Stomach smooth muscle (tissue), 2 donors: ENCODE measurements around the gene LRIT1.

ENCODE experiments used
- H3K27ac ChIP-seq: one replicate; pipeline ENCODE4 v1.7.0; 2013; ENCODE audit warnings: mild to moderate bottlenecking, low read length, inconsistent platforms
- H3K27me3 ChIP-seq, 2 donors: one replicate each; pipeline ENCODE4 v1.7.0; 2013; ENCODE audit warnings: low read length in 2 of 2; ENCODE audit not compliant: insufficient read depth in 2 of 2, control insufficient read depth in 1 of 2
- H3K36me3 ChIP-seq, 2 donors: one replicate each; pipeline ENCODE4 v1.7.0; 2013; ENCODE audit warnings: low read length in 2 of 2; ENCODE audit not compliant: control insufficient read depth in 2 of 2, insufficient read depth in 2 of 2
- H3K4me1 ChIP-seq: one replicate; pipeline ENCODE4 v1.7.0; 2013; ENCODE audit warnings: low read length; ENCODE audit not compliant: control insufficient read depth, insufficient read depth
- H3K4me3 ChIP-seq, 2 donors: one replicate each; pipeline ENCODE4 v1.7.0; 2013; ENCODE audit warnings: low read length in 2 of 2
- H3K9ac ChIP-seq, 2 donors: one replicate each; pipeline ENCODE4 v1.7.0; 2013; ENCODE audit warnings: low read length in 2 of 2, mild to moderate bottlenecking in 1 of 2
- H3K9me3 ChIP-seq, 2 donors: one replicate each; pipeline ENCODE4 v1.7.0; 2013; ENCODE audit warnings: low read length in 2 of 2; ENCODE audit not compliant: control insufficient read depth in 2 of 2
- donor health status: healthy.
- donor health status: Pancreatic carcinoma.

Gene LRIT1

GRCh38 chr10:84200537-84201243 is 40.7 kb downstream of the LRIT1 start:
- Histone ChIP-seq H3K4me1 (peaks cover 20% of the 10 kb centered on the region), H3K9ac (no peak overlapping the region), H3K36me3 (no peaks in the 10 kb centered on the region), H3K9me3 (no peaks in the 10 kb centered on the region), H3K27ac (no peak overlapping the region), H3K27me3 (peaks cover under 1 to 6% of the 10 kb centered on the region in 2 donors), H3K4me3 (no peak overlapping the region)

- Histone ChIP-seq H3K9me3 (no peaks in the 10 kb centered on the region), H3K27me3 (peaks cover 21 to 23% of the 10 kb centered on the region in 2 donors), H3K36me3 (no peaks in the 10 kb centered on the region), H3K4me1 (peaks cover 32% of the 10 kb centered on the region), H3K4me3 (no peak overlapping the region), H3K27ac (no peak overlapping the region), H3K9ac (no peak overlapping the region)
Observed at GRCh38 chr10:84198206-84198915, 43.0 kb downstream of the LRIT1 start.

GRCh38 chr10:84197643-84198042 is 43.7 kb downstream of the LRIT1 start:
- peaks cover 24 to 25% of the 10 kb centered on the region in 2 donors for H3K27me3 ChIP-seq
- H3K9ac ChIP-seq = no peak overlapping the region
- no peaks in the 10 kb centered on the region for H3K9me3 ChIP-seq
- H3K4me1 ChIP-seq = peaks cover 32% of the 10 kb centered on the region
- no peaks in the 10 kb centered on the region for H3K36me3 ChIP-seq
- H3K27ac ChIP-seq = no peak overlapping the region
- no peak overlapping the region for H3K4me3 ChIP-seq

GRCh38 chr10:84196941-84197340 is 44.4 kb downstream of the LRIT1 start:
- Histone ChIP-seq H3K4me3 (no peak overlapping the region), H3K27me3 (peaks cover 24 to 25% of the 10 kb centered on the region in 2 donors), H3K9ac (no peak overlapping the region), H3K4me1 (peaks cover 32% of the 10 kb centered on the region), H3K36me3 (no peaks in the 10 kb centered on the region), H3K27ac (no peak overlapping the region), H3K9me3 (no peaks in the 10 kb centered on the region)

- no peak overlapping the region for H3K27ac ChIP-seq
- peaks cover 32% of the 10 kb centered on the region for H3K4me1 ChIP-seq
- H3K4me3 ChIP-seq = no peak overlapping the region
- H3K9ac ChIP-seq = no peak overlapping the region
- H3K27me3 ChIP-seq = peaks cover 25 to 32% of the 10 kb centered on the region in 2 donors
- H3K36me3 ChIP-seq = no peaks in the 10 kb centered on the region
- no peaks in the 10 kb centered on the region for H3K9me3 ChIP-seq
Observed at GRCh38 chr10:84196083-84196482, 45.3 kb downstream of the LRIT1 start.

GRCh38 chr10:84195044-84195830 is 46.1 kb downstream of the LRIT1 start:
- Histone ChIP-seq H3K9ac (no peak overlapping the region), H3K9me3 (no peaks in the 10 kb centered on the region), H3K36me3 (no peaks in the 10 kb centered on the region), H3K27ac (no peak overlapping the region), H3K4me3 (peak overlapping the region; percentile 43 to 67), H3K27me3 (peaks cover 28 to 34% of the 10 kb centered on the region in 2 donors), H3K4me1 (peaks cover 32% of the 10 kb centered on the region)

- peaks cover 32% of the 10 kb centered on the region for H3K4me1 ChIP-seq
- no peaks in the 10 kb centered on the region for H3K36me3 ChIP-seq
- no peak within 1 kb of the TSS for H3K27ac ChIP-seq
- H3K4me3 ChIP-seq = peak within 1 kb of the TSS; percentile 65 to 67
- peaks cover 28 to 34% of the 10 kb centered on the region in 2 donors for H3K27me3 ChIP-seq
- H3K9ac ChIP-seq = no peak within 1 kb of the TSS
- no peaks in the 10 kb centered on the region for H3K9me3 ChIP-seq
Observed at GRCh38 chr10:84194424-84195043, 46.8 kb downstream of the LRIT1 start, which contains the start of gene CDHR1. TSS of gene CDHR1 (plus strand) at chr10:84194537. CDS start at chr10:84194761, 224 bp downstream.

- H3K36me3 ChIP-seq = no peaks in the 10 kb centered on the region
- peaks cover 28 to 34% of the 10 kb centered on the region in 2 donors for H3K27me3 ChIP-seq
- H3K9ac ChIP-seq = no peak overlapping the region
- H3K4me1 ChIP-seq = peaks cover 32% of the 10 kb centered on the region
- H3K27ac ChIP-seq = no peak overlapping the region
- H3K4me3 ChIP-seq = peak overlapping the region; percentile 65 to 67
- H3K9me3 ChIP-seq = no peaks in the 10 kb centered on the region
Observed at GRCh38 chr10:84193846-84194423, 47.4 kb downstream of the LRIT1 start.

- H3K27me3 ChIP-seq = peaks cover 28 to 36% of the 10 kb centered on the region in 2 donors
- H3K4me1 ChIP-seq = peaks cover 32% of the 10 kb centered on the region
- H3K9me3 ChIP-seq = no peaks in the 10 kb centered on the region
- H3K4me3 ChIP-seq = no peak overlapping the region
- H3K36me3 ChIP-seq = no peaks in the 10 kb centered on the region
- no peak overlapping the region for H3K9ac ChIP-seq
- H3K27ac ChIP-seq = no peak overlapping the region
Observed at GRCh38 chr10:84193327-84193726, 48.0 kb downstream of the LRIT1 start.

- no peak overlapping the region for H3K9ac ChIP-seq
- peaks cover 17% of the 10 kb centered on the region for H3K4me1 ChIP-seq
- no peaks in the 10 kb centered on the region for H3K36me3 ChIP-seq
- H3K9me3 ChIP-seq = no peaks in the 10 kb centered on the region
- no peak overlapping the region for H3K27ac ChIP-seq
- peaks cover 28 to 40% of the 10 kb centered on the region in 2 donors for H3K27me3 ChIP-seq
- H3K4me3 ChIP-seq = no peak overlapping the region
Observed at GRCh38 chr10:84191106-84191505, 50.2 kb downstream of the LRIT1 start.
